HG03097 (cell line): ENCODE measurements around the gene RND3.

ENCODE experiments used
- ATAC-seq: cut with Tn5 transposase; IDR thresholded peaks from one replicate; pipeline ENCODE4 v1.9.1; 2021; ENCODE audit not compliant: unreplicated experiment, low FRiP score

RND3 gene

GRCh38 chr2:150445398-150445797 lies 42.1 kb downstream of the RND3 start:
- ATAC-seq: no peak

- ATAC-seq: no peak
These were observed 45.0 kb downstream of the RND3 start for GRCh38 chr2:150442484-150442883.

GRCh38 chr2:150441784-150442183 lies 45.7 kb downstream of the RND3 start:
- no peak for ATAC-seq

- ATAC-seq: no peak
These were observed 46.2 kb downstream of the RND3 start for GRCh38 chr2:150441226-150441625.

DNA sequence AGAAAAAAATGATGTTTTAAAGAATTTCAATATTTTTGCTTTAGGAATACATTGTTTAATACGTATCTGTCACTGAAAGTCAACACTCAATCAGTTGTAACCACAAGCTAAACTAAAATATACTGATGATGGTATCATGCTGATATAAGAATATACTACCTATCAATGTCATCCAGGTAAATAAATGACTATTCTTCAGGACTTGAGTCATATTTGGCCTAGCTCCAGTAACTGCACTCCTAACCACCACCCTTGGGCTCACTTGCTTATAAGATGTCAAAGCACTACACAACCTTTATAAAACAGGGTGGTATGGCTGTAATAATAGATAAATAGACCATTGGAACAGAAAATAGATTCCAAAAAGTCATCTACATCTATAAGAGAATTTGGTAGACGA lies 48.8 kb downstream of the RND3 start:
- no peak for ATAC-seq

DNA sequence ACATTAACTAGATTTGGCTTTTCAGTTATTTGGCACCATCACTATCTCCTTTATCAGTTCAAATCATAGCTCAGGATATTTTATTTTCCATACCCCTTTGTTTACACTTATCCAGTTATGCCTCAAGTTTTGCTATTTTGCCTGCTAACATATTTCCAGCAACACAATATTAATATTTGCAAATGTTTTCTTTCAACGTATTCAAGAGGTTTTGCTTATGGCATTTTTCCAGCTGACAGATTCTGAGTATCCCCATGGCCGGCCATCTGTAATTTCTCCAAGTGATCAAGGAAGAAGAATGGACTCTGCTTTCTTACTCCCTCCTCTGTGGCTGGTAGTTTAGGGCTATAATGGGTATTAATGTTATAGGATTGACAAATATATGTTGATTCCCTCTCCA lies 49.4 kb downstream of the RND3 start:
- no peak for ATAC-seq

DNA sequence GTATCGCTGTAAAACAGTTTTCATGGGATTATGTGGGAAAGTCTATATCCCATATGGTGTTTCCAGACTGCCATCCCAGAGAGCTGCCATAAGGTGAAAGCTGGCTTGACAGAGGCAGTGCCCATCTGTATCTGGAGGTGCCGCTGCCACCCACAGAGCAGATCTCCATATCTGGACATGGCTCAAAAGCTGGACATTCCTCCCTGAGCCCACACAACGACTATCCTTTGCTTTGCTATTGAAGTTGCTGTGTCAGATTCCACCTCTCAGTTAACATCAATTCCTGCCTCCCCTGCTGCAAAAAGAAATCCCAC lies 55.2 kb downstream of the RND3 start:
- no peak for ATAC-seq

GRCh38 chr2:150431561-150432311 lies 55.7 kb downstream of the RND3 start:
- no peak for ATAC-seq

GRCh38 chr2:150429384-150429961 lies 58.0 kb downstream of the RND3 start:
- ATAC-seq: no peak

DNA sequence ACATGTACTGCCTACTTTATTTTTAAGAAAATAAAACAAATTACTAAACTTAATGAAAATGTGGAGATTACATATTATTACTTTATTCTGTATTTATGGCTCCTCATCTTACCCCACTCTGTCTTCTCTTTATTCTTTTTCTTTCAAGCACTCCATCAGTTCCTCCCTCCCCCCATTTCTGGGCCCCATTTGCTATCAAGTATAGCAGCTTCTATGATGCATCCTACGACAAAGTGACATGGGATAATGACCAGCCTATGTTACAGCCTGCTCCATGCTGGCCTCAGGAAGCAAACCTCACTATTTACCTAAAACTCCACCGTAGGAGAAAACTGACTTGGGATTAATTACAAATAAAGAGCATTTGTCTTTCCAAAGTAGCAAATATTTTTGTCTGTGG lies 58.8 kb downstream of the RND3 start:
- no peak for ATAC-seq

GRCh38 chr2:150427298-150427697 lies 60.2 kb downstream of the RND3 start:
- ATAC-seq: no peak

DNA sequence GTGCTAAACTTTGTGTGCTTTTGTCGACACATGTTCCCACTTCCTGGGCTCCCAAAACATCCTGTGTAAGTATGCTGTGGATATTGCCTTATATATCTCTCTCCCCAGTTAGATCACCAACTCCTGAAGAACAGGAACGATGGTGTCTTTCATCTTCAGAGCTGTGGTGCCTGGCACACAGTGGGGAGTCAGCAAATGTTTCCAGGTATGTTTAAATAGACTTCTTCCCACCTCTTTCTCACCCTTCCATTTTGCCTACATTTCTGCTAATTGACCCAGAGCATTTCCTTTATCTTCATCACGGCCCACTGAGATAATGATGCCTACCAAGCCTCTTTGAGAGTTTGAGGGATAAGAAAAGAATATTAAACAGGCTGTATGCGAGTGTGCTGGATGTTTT lies 60.7 kb downstream of the RND3 start:
- no peak for ATAC-seq

GRCh38 chr2:150426315-150426714 lies 61.2 kb downstream of the RND3 start:
- ATAC-seq: no peak

GRCh38 chr2:150425121-150425955 lies 62.1 kb downstream of the RND3 start:
- ATAC-seq: no peak

- ATAC-seq: no peak
These were observed 63.1 kb downstream of the RND3 start for GRCh38 chr2:150424406-150424805.

DNA sequence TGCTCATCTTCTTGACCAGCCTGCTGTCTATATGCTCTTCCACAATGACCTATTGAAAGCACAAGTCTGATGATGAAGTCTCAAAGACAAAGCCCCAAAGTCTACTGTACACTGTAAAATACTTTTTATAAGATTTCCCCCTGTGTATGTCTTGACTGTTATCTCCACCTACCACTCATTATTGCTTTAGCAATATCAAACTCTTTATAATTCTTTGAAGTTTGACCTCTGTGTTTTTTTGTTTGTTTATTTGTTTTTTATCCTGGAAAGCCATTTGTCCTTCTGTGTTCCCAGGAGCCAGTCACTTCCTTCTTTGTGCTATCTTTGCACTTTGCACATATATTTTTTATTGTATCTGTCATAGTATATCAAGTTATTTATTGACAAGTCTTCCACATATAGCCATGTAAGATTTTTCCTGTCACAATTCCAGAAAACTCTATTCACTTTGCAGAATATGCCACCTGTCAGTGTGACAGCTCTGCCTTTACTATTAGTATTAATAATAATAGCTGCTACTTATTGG lies 66.3 kb downstream of the RND3 start:
- no peak for ATAC-seq

GRCh38 chr2:150418916-150419315 lies 68.6 kb downstream of the RND3 start:
- ATAC-seq: no peak
